HuH-7.5 (cell line): ENCODE results near the gene PROK1.
"Not testable (repeated sequence)": the region's sequence is repeated elsewhere in the genome, so short reads cannot be mapped to it uniquely, and the experiment has no call there.

Source experiments
- DNase-seq: peaks from one replicate; pipeline ENCODE4 v3.0.0; 2011; ENCODE audit warnings: low spot score

Gene PROK1

DNA sequence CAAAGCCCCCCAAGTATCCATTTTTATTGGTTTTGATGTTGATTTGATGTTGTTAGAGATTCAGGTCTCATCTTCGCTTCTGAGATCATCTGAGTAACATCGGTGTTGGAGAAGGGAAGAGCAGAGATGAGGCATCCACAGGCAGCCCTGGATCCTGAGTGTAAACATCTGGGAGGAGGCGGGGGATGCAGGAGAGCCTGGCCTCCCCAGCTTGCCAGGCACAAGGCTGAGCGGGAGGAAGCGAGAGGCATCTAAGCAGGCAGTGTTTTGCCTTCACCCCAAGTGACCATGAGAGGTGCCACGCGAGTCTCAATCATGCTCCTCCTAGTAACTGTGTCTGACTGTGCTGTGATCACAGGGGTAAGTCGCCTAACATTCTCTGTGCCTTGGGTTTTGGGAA lies at the start of gene PROK1:
TSS of gene PROK1 (plus strand) at position 221 of the 400 bp plus-strand sequence. CDS start at position 289, 68 bp downstream.
- no peak for DNase-seq

GRCh38 chr1:110403805-110404204 lies 47.1 kb upstream of the PROK1 start:
- DNase-seq = no peak

- DNase-seq = no peak
Observed at GRCh38 chr1:110404401-110404800, 46.5 kb upstream of the PROK1 start.

DNA sequence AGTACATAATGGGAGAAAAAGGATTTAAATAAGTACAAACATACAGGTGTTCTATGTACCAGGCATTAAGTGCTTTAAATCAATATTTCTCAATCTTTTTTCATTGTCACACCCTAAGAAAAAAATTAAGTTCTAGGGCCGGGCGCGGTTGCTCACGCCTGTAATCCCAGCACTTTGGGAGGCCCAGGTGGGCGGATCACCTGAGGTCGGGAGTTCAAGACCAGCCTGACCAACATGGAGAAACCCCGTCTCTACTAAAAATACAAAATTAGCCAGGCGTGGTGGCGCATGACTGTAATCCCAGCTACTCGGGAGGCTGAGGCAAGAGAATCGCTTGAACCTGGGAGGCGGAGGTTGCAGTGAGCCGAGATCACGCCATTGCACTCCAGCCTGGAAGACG lies 44.5 kb upstream of the PROK1 start:
- not testable (repeated sequence) for DNase-seq

DNA sequence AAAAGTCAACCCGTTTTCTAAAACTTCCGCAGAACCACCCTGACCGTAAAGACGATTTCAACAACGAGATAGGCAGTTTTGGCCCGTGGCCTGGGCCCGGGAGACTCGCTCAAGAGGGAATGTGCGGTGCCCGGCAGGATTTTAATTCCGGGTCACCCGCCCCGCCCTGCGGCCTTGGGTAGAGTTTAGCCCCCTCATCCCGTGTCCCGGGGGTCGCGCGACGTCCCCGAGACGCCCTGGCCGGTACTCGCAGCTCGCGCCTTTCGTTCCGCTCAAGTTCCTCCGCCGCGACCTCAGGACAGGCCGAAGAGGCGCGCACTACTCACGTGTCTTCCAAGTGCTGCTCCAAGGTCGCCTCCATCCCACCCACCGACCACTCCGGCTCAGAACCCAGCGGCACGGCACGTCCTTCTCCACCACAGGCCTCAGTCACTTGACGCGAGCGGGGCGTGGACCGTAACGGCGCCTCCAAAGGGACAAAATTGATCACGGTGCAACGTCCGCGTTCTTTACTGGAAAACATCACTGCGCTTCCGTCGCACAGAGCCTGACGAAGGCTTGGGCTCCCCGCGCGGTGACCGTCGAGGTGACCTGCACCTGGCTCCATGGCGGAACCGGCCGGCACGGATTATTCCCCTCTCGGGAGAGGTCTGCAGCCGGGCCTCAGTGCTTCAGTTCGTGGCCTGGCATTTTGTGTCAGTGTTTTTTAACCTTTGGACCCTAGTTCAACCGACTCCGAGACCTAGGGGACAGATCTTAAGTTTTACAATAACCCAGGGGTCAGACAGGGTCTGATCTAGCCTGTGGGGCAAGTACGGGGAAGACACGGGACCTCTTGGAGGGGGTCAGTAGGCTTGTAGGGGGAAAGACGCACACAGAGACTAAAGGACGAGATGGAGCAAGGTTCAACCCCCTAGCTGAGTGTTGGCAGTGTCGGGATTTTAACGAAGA lies 43.4 kb upstream of the PROK1 start, which contains the start of gene LAMTOR5:
TSS of gene LAMTOR5 (minus strand) at position 435 of the 951 bp plus-strand sequence. CDS start at position 361, 74 bp downstream.
- DNase-seq = peak; percentile 65

DNA sequence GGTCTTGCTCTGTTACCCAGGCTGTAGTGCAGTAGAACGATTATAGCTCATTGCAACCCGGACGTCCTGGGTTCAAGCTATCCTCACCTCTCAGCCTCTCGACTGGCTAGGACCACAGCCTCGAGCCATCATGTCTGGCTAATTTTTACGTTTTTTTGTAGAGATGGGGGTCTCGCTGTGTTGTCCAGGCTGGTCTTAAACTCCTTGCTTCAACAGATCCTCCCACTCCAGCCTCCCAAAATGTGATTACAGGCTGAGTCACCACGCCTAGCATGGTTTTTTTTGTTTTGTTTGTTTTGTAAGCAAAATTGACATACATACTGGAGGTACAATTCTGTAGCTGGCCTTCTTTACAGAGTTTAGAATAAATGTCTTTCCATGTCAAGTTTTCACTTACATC lies 42.5 kb upstream of the PROK1 start:
- DNase-seq = no peak

DNA sequence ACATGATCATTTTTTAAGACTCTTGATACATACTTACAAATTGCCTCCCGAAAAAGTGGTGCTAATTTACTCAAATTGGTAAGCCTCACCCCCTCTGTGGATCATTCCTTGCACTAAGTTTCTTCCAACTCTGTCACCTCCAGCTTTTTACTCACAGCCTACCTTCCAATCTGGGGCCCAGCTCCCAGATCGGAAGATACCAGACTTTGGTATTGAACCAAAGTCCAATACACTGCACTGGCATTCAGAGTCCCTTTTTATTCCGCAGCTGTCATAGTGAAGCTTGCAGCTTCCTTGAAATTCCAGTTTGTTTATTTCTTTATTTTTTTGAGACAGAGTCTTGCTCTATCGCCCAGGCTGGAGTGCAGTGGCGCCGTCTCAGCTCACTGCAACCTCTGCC lies 41.6 kb upstream of the PROK1 start:
- no peak for DNase-seq

DNA sequence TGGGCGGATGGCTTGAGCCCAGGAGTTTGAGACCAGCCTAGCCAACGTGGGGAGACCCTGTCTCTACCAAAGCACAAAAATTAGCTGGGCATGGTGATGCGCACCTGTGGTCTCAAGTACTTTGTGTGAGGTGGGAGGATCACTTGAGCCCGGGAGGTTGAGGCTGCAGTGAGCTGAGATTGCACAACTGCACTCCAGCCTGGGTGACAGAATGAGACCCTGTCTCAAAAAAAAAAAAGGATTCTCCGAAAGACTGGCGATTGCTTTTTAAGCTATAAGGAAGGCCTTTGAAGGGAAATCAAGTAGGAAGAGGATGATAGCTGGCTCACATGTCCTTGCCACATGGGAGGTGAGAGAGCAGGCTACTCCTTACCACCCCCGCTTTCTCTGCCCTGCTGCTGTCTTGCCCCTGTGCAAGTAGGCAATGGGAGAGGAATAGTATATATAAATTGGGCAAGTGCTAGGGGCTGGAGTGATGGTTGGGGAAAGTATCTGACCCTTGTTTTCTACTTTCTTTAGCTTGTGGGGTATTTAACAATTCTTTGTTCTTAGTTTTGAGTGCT lies 39.7 kb upstream of the PROK1 start:
- DNase-seq = no peak

DNA sequence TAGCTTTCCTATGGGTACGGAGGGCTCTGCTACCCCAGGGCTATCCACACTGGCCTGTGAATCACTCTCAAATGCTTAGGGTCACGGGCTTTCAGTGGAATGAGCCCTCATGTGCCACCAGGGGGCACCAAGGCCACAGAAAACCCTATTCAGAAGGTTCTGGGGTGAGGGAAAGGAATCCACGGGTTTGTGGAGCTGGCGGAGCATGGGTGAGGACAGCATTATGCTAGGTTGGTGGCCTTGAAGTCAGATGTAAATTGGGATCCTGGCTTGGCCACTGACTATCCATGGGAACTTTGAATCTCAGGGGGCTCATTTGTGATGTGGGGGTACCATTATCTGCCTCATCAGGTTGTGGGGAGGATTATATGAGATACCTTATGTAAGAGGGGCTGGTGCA lies 38.4 kb upstream of the PROK1 start:
- DNase-seq = peak; percentile 55

DNA sequence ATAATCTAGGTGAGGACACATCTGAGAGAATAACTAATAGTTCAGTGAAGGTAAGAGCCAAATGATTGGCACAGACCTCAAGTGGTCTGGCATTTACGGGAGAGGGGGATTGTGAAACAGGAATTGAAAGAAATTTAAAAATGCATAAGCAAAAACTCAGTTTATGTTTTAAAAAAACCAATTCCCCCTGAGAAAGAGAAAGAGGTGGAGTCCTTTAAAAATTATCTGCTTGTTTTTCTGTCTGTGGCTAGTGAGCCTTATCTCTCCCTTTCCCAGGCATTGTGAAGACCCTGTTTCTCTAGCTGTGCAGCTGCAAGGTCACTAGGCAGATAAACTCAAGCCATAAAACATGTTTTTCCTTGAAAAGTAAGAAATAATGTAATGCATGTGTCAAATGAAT lies 37.9 kb upstream of the PROK1 start:
- DNase-seq = not testable (repeated sequence)

GRCh38 chr1:110418729-110419128 lies 32.2 kb upstream of the PROK1 start:
- DNase-seq = no peak

DNA sequence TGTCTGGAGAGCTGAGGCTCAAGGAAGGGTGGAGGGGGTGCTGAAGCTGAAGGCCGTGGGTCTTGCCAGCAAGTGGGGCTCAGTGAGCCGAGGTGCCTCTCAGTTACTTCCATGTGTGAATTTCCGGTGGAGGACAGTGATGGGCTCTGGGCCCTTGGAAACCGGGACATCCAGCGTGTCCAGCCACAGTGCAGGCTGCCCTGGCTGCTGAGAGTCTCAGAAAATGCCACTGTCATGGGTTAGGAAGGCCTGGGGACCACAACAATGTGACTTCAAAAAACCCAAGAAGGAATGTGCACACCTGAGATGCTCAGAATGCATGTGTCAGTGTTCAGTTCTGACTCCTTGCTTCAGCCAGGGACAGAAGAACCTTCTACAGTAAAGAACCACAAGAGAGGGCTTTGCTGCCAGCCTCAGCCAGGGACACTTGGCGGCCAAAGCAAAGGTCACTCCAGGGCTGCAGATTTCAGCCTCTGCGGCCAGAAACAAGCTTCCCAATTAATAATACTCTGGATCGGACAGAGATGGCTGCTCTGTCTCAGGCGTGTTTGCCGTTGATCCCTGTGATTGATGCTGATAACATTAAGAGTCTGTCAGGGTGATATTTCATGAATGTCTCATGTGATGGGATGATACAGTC lies 30.8 kb upstream of the PROK1 start:
- DNase-seq = no peak

DNA sequence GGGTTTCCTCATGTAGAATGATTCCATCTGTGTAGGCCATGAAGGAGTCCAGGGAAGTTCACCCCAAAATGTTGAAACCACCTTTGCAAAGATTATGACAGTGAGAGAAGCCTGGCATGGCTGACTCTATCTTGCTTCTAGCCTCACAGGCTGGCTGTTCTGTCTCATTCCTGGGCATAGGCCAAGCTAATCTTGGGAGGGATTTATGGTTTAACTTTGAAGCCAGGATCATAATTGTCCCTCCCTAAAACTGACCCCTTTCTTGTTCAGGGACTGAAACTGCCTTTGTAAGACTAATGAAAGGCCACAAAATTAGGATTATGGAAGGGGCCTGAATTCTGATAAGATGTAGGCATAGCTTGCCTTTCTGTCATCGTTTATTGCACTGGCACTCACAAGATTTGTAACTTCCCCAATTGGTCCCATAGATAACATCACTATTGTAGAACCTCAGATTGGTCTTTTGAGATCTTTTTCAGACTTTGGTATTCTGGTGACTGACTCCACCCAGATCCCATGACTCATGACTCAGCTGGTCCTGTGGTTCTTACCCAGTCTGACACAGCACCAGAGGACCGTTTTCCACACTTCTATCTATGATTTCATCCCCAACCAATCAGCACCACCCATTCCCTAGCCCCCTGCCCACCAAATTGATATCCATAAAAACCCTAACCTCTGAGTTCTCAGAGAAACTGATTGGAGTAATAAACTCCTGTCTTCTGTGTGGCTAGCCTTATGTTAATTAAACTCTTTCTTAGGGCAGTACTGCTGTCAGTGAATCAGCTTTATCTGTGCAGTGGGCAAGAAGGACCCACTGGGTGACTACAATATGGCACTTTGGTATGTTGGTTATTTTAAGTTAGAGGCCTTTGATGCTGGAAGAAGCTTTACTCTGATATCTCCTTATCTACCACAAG lies 29.8 kb upstream of the PROK1 start:
- DNase-seq = no peak

GRCh38 chr1:110424699-110425611 lies 26.0 kb upstream of the PROK1 start:
- no peak for DNase-seq

DNA sequence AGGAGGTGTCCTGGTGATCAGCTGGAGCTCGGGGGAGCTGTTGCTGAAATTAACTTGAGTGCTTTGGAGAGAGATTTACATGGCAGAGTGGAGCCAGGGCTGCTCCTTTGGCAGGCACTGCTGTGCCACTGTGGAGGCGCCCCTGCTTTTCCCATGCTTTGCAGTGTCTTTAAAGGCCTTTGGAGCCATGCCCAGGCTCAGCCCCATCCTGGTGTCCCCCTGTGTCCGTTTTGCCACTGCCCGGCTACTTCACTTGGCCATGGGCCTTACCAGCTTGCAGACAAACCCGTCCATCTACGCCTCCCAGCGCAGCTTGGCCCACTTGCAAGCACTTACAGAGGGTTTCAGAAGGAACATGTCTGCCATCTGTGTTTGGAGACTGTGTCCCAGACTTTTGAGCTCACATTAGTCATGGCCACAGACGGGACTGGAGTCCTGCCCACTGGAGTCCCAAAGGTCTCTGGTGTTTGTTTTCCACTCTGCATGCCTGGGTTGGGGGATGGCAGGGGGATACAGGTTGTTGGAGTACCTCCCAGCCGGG lies 25.3 kb upstream of the PROK1 start:
- DNase-seq = no peak

- DNase-seq = no peak
Observed at GRCh38 chr1:110426854-110427253, 24.1 kb upstream of the PROK1 start.

DNA sequence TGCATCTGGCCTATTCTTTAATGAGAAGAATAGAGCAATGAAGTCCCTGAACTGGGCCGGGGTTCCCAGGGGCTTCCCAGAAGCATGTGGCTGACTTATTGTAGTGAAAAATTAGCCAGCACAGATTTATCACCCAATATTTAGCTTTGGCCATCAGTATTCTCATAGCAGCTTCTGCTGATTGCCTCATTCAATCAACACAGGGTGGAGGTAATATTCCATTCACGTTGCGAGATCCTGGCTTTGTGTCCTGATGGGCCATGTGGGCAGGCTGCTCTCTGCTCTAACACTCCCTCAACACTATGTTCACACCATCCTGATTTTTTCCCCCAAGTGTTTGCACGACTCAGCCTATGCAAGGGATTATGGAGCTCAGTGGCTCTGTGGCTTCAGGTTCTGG lies 22.0 kb upstream of the PROK1 start:
- DNase-seq = no peak

DNA sequence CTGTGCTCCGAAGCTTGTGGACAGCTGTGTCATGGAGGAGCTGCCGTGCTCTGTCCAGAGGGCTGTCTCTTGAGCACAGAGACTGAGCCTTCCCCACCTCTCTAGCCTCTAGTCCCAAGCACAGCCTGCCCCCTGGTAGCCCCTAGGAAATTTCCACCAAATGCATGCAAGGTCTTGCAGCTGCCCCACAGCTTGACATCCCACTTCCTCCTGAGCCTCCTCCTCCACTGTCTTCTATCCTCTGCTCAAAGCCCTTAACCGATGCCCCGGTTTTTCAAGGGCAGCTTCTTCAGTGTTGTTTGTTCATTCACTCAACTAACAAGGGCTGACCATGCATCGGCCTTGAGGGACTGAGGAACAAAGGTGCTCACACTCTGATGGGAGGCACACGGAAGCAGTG lies 20.6 kb upstream of the PROK1 start:
- DNase-seq = no peak

DNA sequence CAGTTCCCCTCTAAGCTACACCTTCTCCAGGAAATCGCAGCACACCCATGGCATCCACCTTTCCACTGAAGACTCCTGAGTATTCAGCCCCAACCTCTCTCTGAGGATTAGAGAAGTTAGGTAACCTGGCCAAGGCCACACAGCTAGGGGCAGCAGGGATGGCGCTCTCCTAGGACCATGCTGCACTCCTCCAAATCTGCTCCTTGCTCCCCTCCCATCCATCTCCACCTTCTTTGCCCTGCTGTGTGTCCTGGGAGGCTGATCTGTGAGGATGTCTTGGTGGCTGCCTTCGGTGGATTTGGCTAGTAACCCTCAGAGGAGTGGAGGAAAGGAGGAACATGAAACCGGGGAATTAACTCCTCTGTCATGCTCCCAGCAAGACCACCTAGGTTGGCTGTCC lies 20.0 kb upstream of the PROK1 start:
- DNase-seq = no peak

DNA sequence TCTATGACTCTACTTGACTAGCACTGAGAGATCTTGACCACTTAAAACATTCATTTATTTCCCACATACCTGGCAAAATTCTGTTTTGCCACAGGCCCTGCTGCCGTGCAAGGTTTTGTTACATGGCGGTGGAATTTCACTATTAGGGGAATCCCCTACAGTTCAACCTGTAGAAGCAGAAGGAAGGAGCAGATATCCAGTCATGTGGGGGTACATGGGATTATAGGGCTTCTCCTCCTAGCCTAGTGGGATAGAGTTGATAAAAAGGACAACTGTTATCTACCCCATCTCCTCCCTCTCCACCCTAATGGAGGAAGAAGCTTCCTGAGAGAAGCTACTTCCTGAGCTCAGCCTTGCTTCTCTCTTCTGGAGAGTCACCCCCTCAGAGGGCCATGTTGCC lies 17.7 kb upstream of the PROK1 start:
- DNase-seq = no peak
